K562 (cell line): ENCODE data around the gene RAP1A. TPM values are rescaled to one million over a fixed set of nuclear protein-coding genes. Genes with fewer than 3 reads are reported as not detected.

Experiments used
- ATAC-seq: fragments of 200-7000 bp; cut with Tn5 transposase; 3 replicates; pipeline ENCODE4 v1.9.1; 2020; ENCODE audit warnings: moderate library complexity
- BruUV-seq: library from RNA; stranded (reverse); fragments of 400-500 nt; replicated peaks from 2 replicates; lab custom pipeline; 2021; lab: Mats Ljungman, UMichigan
- CTCF ChIA-PET: fragments of 300-600 bp; formaldehyde crosslinking; extraction: SDS; loops from one replicate; lab custom pipeline; 2021; ENCODE audit warnings: low intra/inter-chr PET ratio; lab: Yijun Ruan, JAX
- POLR2A ChIA-PET: fragments of 300-600, 350-650 bp; sonication (Branson Sonifier 250); formaldehyde crosslinking; extraction: SDS; loops from one replicate; lab custom pipeline; 2021; ENCODE audit warnings: antibody characterized with exemption, inconsistent platforms; lab: Yijun Ruan, JAX
- DNase-seq, 4 experiments: peaks; one replicate each; pipeline versions ENCODE4 v3.0.0 to v3.0.0-alpha.2; 2011 to 2018; ENCODE audit warnings: low spot score in 3 of 4, mixed read lengths in 3 of 4; ENCODE audit errors: extremely low read depth in 1 of 4
- FAIRE-seq: peaks from 2 replicates; lab custom pipeline; 2011; peaks lifted over from hg19 to GRCh38; lab: Jason Lieb, UNC
- H2AFZ ChIP-seq: 2 replicates; pipeline ENCODE4 v1.6.0; 2011; ENCODE audit warnings: low read depth, low read length, control low read depth, inconsistent platforms
- H3K27ac ChIP-seq: fragments of 200-600 bp; 3 replicates; pipeline ENCODE4 v1.8.0; 2011; ENCODE audit warnings: low read depth, mild to moderate bottlenecking, control low read depth, inconsistent platforms, low read length, moderate library complexity, mixed read lengths; ENCODE audit errors: extremely low read depth
- H3K27me3 ChIP-seq, 2 experiments: fragments of 300-600 bp in 1 of 2; 2 replicates in 1 of 2; 3 replicates in 1 of 2; pipeline versions ENCODE4 v1.6.0 to v1.8.0; 2011; ENCODE audit warnings: inconsistent platforms in 2 of 2, low read length in 2 of 2, mild to moderate bottlenecking in 1 of 2, mixed read lengths in 1 of 2, moderate library complexity in 1 of 2; ENCODE audit not compliant: control insufficient read depth in 2 of 2, insufficient read depth in 2 of 2
- H3K36me3 ChIP-seq: fragments of 300-600 bp; 3 replicates; pipeline ENCODE4 v1.8.0; 2011; ENCODE audit warnings: mild to moderate bottlenecking, low read length, inconsistent platforms; ENCODE audit not compliant: control insufficient read depth, insufficient read depth
- H3K4me1 ChIP-seq, 2 experiments: fragments of 200-600 bp in 1 of 2; replicated peaks in 1 of 2; 2 replicates in 1 of 2; 3 replicates in 1 of 2; pipeline versions ENCODE4 v1.5.1 to v1.8.0; 2011; ENCODE audit warnings: inconsistent platforms in 2 of 2, low read length in 2 of 2, mild to moderate bottlenecking in 1 of 2, mixed read lengths in 1 of 2, moderate library complexity in 1 of 2; ENCODE audit not compliant: control insufficient read depth in 2 of 2, insufficient read depth in 2 of 2
- H3K4me2 ChIP-seq: 2 replicates; pipeline ENCODE4 v1.6.1; 2011; ENCODE audit warnings: low read length, control low read depth, inconsistent platforms, mixed read lengths; ENCODE audit not compliant: insufficient read depth
- H3K4me3 ChIP-seq: fragments of 200-600 bp; sonication (generic), shearing (Covaris generic); 2 replicates; pipeline ENCODE4 v1.5.1; 2016; ENCODE audit warnings: control low read depth, inconsistent platforms
- H3K79me2 ChIP-seq: fragments of 200-600 bp; 3 replicates; pipeline ENCODE4 v1.8.0; 2011; ENCODE audit warnings: low read length, inconsistent platforms; ENCODE audit not compliant: control insufficient read depth, insufficient read depth
- H3K9ac ChIP-seq, 2 experiments: 2 replicates each; pipeline versions ENCODE4 v1.6.0 to v1.6.1; 2011; ENCODE audit warnings: low read depth in 2 of 2, low read length in 2 of 2, control low read depth in 1 of 2, inconsistent platforms in 1 of 2, mild to moderate bottlenecking in 1 of 2, mixed read lengths in 1 of 2; ENCODE audit not compliant: insufficient read depth in 1 of 2
- H3K9me1 ChIP-seq: one replicate; pipeline ENCODE4 v1.6.0; 2011; ENCODE audit warnings: inconsistent platforms, mild to moderate bottlenecking, low read length, moderate library complexity; ENCODE audit not compliant: control insufficient read depth, insufficient read depth
- H3K9me3 ChIP-seq: replicated peaks from 2 replicates; pipeline ENCODE4 v1.5.1; 2011; ENCODE audit warnings: low read depth, low read length, inconsistent platforms; ENCODE audit not compliant: control insufficient read depth, insufficient read depth
- H4K20me1 ChIP-seq: replicated peaks from 2 replicates; pipeline ENCODE4 v1.6.1; 2011; ENCODE audit warnings: low read length, inconsistent platforms, mixed read lengths; ENCODE audit not compliant: control insufficient read depth, insufficient read depth
- ARID1B ChIP-seq: fragments of 450-650 bp; IDR thresholded peaks from 2 replicates; pipeline ENCODE4 v1.6.1; 2016; ENCODE audit warnings: antibody characterized with exemption, mild to moderate bottlenecking, inconsistent platforms
- C11orf30 ChIP-seq: fragments of 450-650 bp; IDR thresholded peaks from 2 replicates; pipeline ENCODE4 v1.6.1; 2016; ENCODE audit warnings: low read depth, mild to moderate bottlenecking
- CCAR2 ChIP-seq: fragments of 200-400 bp; formaldehyde crosslinking; IDR thresholded peaks from 2 replicates; pipeline ENCODE4 v1.6.1; 2017; ENCODE audit warnings: mild to moderate bottlenecking, low read depth, low read length
- KAT7 ChIP-seq: sonication (generic); formaldehyde crosslinking; IDR thresholded peaks from 2 replicates; pipeline ENCODE4 v1.8.0; 2022; ENCODE audit warnings: missing genetic modification reagents, mild to moderate bottlenecking, borderline replicate concordance
- NEUROD1 ChIP-seq: fragments of 150-350 bp; IDR thresholded peaks from 2 replicates; pipeline ENCODE4 v1.6.1; 2014; ENCODE audit warnings: borderline replicate concordance, low read length, low read depth; ENCODE audit not compliant: partially characterized antibody
- SMARCA4 ChIP-seq: fragments of 450-650 bp; IDR thresholded peaks from 2 replicates; pipeline ENCODE4 v1.6.1; 2016
- TEAD1 ChIP-seq, 2 experiments: fragments of 450-650 bp in 1 of 2; sonication (generic) in 1 of 2; formaldehyde crosslinking; IDR thresholded peaks; 2 replicates each; pipeline versions ENCODE4 v1.4.0 to v1.8.0; 2020 to 2022; ENCODE audit warnings: mild to moderate bottlenecking in 2 of 2, missing genetic modification reagents in 1 of 2
- ZFP30 ChIP-seq: fragments of 250-450 bp; sonication (Bioruptor Pico); IDR thresholded peaks from 2 replicates; pipeline ENCODE4 v1.8.0; 2022; ENCODE audit warnings: moderate library complexity, mild to moderate bottlenecking, inconsistent platforms, borderline replicate concordance
- WGBS: fragments of 100-300 bp; shearing (Covaris generic); methylation state at CpG from one replicate; pipeline ENCODE4 v1.1.6; 2016; ENCODE audit warnings: low coverage, mixed read lengths; ENCODE audit not compliant: insufficient coverage; ENCODE audit errors: missing lambda C conversion rate; 5-methylcytosine and 5-hydroxymethylcytosine counted together
- in situ Hi-C: fragments of 300-500 bp; cut with MboI; formaldehyde crosslinking; loops from 4 replicates; pipeline ENCODE4 v1.15.0; 2018; ENCODE audit warnings: inconsistent platforms, mixed read lengths
- intact Hi-C: fragments of 100-400 bp; cut with micrococcal nuclease; formaldehyde crosslinking; loops from 2 replicates; pipeline ENCODE4 v1.14.2; 2022
- polyA plus RNA-seq, 8 experiments: library from polyadenylated mRNA; depleted of rRNA in 4 of 8; stranded (reverse) in 5 of 8; unstranded in 3 of 8; fragments of >200 nt; fragmentation: Nextera tagmentation in 2 of 8; fragmentation: Illumina TruSeq in 1 of 8; extraction: Ambion mirVana in 2 of 8; extraction: Trizol in 1 of 8; gene quantifications; 2 replicates each; pipeline versions ENCODE4 v1.2.1 to v1.2.3, GENCODE V29; 2011 to 2014; ENCODE audit warnings: inconsistent platforms in 1 of 8, missing spikeins in 1 of 8
- total RNA-seq, 7 experiments: library from RNA; depleted of rRNA in 6 of 7; stranded (reverse); fragments of >200 nt in 6 of 7; fragmentation: Illumina TruSeq in 2 of 7; extraction: Trizol in 2 of 7; gene quantifications; 2 replicates each; pipeline versions ENCODE4 v1.2.1 to v1.2.3, GENCODE V29; 2011 to 2021; ENCODE audit warnings: low replicate concordance in 1 of 7
- TF ChIP-seq, protein P1 (sequence below): fragments of 450-650 bp; IDR thresholded peaks from 2 replicates; pipeline ENCODE4 v1.6.1; 2017; ENCODE audit warnings: mild to moderate bottlenecking, moderate library complexity

The RAP1A gene
- total and polyA plus RNA-seq, 9 of the 15 experiments (the other 6 are each of a cell fraction or from before 2014, with no cell fraction given): 13.4 to 86.2 (median 32.5) TPM

GRCh38 chr1:111587509-111588174 lies 31.9 kb upstream of the RAP1A start (continued):
- TF ChIP-seq ARID1B (0 out of 2 replicates have a peak, but pooled peaks have one; percentile 17), KAT7 (CRISPR knock-in tag) (no peak), SMARCA4 (peak; percentile 39), TEAD1 (CRISPR knock-in tag; IDR thresholded peaks at IDR 0.05) (no peak)
- TF ChIP-seq, all 486 proteins: peak for 7

DNA sequence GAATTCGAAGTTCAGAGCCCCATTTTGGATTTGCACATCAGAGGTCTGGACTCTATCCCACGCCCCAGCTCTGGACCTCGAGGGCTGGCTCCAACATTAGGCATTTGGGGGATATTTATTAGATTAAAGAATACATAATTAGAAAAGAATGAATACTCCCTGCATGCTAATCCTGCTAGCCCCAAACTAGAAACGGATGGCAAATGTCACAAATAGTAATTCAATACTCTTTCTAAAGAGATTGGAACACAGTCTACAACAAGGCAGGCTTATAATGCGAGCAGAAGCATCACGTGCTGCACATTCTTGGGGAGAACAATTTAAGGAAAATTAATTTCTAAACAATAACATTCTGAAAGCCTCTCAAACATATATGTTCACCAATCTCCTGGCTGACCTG lies 27.7 kb upstream of the RAP1A start:
- no peaks in the 10 kb centered on the region for H4K20me1 ChIP-seq
- peak overlapping the region; percentile 94 for H2AFZ ChIP-seq
- no peaks in the 10 kb centered on the region for H3K36me3 ChIP-seq
- POLR2A ChIA-PET: interaction anchor here (0.7 to 1.6 kb wide), 5 partner anchors 10 to 40 kb away, joined by 3 to 8 read pairs (median 5); no protein-coding TSS in a partner anchor
- H3K79me2 ChIP-seq: no peaks in the 10 kb centered on the region
- no peak overlapping the region for H3K4me3 ChIP-seq
- peak overlapping the region in 1 of 2 experiments; percentile 43; a peak in 1 of 4 replicates for H3K9ac ChIP-seq
- intact Hi-C loops: loop anchor here (5.0 kb wide), 1 partner anchor 60 kb away; no protein-coding TSS in a partner anchor
- peak overlapping the region; percentile 69; the same call in 2 of the 3 replicates for H3K27ac ChIP-seq
- ATAC-seq (no peak), DNase-seq (no peak), FAIRE-seq (no peak)
- CTCF ChIA-PET: no interaction called here
- no peak overlapping the region; the same call in 1 of the 2 replicates for H3K4me2 ChIP-seq
- H3K27me3 ChIP-seq: no peaks in the 10 kb centered on the region
- H3K9me3 ChIP-seq: no peaks in the 10 kb centered on the region
- H3K9me1 ChIP-seq: no peaks in the 10 kb centered on the region
- peaks cover 14 to 48% of the 10 kb centered on the region in 2 experiments for H3K4me1 ChIP-seq
- TF ChIP-seq C11orf30 (no peak), ZFP30 (no peak), CCAR2 (no peak), NEUROD1 (no peak)
- TF ChIP-seq, protein P1, sequence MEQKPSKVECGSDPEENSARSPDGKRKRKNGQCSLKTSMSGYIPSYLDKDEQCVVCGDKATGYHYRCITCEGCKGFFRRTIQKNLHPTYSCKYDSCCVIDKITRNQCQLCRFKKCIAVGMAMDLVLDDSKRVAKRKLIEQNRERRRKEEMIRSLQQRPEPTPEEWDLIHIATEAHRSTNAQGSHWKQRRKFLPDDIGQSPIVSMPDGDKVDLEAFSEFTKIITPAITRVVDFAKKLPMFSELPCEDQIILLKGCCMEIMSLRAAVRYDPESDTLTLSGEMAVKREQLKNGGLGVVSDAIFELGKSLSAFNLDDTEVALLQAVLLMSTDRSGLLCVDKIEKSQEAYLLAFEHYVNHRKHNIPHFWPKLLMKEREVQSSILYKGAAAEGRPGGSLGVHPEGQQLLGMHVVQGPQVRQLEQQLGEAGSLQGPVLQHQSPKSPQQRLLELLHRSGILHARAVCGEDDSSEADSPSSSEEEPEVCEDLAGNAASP: no peak
- WGBS: 55% methylated on average over 6 of the region's 6 CpGs
- in situ Hi-C loops: no loop called here
- BruUV-seq: no TSS peak
